ENCODE data around the gene GABARAPL1.

GABARAPL1 gene

DNA sequence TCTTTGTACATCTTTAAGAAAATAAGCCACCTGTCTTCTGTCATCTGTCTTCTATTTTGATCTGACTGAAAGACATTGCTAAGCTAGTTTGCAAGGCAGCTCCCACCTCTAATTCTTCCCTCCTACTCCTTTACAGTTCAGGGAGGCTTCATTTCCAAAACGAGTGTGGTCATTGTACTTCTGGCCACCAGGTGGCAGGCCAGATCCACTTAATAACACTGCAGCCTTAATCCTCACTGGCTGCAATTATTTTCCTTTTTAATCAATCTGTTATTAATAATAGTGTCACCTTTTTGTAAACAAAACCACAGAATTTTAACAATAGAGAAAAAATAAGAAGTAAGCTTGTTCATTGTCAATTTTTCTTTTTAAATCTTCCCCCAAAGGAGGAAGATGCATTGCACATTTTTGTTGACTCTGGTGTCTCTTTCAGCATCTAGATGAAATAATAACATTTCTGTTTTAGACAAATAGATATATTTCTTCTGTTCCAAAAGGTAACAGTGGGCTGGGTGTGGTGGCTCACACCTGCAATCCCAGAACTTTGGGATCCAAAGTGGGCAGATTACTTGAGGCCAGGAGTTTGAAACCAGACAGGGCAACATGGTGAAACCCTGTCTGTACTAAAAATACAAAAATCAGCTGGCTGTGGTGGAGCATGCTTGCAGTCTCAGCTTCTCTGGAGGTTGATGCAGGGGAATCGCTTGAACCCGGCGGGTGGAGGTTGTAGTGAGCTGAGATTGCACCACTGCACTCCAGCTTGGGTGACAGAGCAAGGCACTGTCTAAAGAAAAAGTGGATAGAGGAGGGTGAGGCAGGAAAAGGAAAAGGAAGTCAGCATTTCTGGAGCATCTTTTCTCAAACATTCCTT is 23.3 kb downstream of the GABARAPL1 start:
- no peak for DNase-seq

DNA sequence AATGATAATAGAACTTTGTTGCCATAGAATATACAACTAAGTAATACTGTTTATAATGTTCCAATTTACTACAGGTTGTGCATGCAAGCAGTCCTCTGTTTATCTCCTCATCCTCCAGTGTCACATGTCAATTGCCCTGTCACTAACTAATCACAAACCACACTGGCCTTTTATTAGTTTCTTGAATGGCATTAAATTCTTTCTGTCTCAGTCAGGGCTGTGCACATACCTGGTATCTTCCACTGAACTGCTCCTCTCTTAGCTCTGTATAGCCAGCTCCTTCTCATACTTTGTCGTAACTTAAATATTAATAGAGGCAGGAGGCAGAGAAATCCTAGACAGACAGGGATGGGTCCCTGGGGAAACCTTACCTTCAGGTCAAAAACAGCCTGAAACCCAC is 24.0 kb downstream of the GABARAPL1 start:
- DNase-seq = no peak

DNA sequence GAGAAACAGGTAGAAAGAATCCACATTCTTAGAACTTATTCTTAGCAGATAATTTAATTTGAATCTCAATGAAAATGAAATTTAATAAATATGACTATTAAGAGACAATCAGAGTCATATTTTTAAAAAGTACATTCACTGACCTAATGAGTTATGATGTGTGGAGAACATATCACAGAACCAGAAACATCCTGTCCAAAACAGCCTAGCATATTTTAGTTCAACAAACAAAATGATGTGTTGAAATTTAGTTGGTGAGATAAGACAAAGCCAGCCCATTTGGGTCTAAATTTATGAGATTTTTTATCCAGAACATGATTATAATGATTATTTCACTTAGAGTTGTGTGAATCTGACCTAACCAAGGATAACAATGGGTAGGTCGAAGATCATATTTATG is 25.8 kb downstream of the GABARAPL1 start:
- no peak for DNase-seq

DNA sequence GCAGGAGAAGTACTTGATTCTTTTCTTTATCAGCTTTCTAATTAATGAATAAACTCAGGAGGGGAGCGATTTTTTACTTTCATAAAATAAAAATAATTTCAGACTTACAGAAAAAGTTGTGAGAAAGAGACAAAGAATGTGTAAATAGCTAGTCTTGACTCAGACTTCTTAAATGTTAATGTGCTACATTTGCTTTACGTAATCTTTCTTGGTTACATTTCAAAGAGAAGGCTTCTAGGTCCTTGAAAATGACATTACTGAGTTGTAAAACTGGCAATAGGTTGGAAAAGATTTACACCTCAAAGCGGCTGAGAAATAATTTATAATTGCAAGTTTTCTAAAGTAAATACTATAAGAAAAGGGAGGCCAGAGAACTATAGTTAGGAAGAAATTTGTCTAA is 28.6 kb downstream of the GABARAPL1 start:
- no peak for DNase-seq

DNA sequence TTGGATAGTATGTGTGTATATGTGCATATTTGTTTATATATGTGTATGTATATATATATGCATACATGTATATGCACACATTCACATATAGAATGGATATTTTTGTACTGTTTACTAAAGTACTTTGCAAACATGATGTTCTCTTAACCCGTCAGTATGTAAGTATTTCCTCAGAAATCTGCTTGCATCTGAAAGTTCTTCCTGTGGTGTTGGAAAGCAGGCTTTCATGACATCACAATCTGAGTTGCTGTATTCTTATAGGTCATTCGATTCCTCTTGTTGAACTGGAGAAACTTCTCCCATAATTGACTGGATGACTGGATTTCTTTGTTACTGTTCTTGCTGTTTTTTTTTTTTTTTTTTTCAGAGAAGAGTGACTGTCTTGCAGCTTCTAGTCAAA is 29.1 kb downstream of the GABARAPL1 start:
- DNase-seq = no peak

DNA sequence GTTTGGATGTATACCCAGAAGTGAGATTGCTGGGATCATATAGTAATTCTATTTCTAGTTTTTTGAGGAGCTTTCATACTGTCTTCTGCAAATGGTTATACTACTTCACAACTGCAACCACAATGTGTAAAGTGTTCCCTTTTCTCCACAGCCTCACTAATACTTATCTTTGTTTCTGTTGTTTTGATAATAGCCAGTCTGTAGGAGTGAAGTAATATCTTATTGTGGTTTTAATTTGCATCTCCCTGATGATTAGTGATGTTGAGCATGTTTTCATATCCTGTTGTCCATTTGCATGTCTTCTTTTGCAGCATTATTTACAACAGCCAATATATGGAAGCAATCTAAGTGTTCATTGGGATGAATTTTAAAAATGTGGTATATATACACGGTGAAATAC is 29.9 kb downstream of the GABARAPL1 start:
- DNase-seq = no peak

DNA sequence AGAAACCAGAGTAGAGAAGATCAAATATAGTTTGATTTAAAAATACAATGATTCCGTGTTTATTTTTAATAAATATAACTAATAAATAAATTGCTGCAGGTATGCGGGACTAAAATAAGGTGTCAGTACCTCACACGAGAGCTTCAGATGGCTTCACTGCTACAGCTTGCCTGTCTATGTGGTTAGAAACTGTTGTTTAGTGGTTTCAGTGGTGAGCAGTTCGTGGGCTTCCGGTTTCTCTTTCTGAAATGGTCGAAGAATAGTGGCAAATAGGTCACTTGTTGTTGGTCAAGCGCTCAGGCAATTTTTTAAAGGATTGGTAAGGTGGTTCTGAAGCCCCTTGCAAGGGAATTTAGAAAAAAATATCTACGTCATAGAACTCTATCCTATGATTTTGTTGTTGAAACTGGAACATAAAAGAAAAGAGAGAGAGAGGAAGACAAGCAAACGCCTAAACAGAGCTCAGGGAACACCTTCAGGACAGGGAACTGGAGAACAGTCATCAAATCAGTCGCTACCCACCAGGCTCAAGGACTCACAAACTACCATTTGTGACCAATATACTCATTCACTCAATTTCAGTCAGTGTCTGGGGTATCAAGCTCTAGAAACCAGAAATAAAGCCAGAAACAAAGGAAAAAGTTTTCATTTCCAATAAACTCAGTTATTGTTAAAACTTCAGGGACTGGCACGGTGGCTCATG is 31.3 kb downstream of the GABARAPL1 start:
- no peak for DNase-seq

DNA sequence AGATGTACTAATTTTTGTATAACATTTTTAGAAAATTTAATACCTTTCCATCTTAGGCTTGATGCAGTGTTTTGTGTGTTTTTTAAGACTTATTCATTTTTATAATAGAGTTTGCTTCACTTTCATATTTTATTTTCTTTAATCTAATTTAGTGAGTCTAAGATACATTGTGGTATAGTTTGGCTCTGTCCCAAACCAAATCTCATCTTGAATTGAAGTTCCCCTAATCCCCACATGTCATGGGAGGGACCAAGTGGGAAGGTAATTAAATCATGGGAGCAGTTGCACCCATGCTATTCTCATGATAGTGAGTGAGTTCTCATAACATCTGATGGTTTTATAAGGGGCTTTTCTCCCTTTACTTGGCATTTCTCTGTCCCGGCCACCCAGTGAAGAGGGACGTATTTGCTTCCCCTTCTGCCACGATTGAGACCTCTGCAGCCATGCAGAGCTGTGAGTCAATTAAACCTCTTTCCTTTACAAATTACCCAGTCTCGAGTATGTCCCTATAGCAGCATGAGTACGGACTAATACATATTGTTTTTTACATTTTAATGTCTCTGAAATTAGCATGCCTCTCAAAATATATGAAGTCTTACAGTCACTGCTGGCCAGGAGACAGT is 34.9 kb downstream of the GABARAPL1 start:
- DNase-seq = no peak

DNA sequence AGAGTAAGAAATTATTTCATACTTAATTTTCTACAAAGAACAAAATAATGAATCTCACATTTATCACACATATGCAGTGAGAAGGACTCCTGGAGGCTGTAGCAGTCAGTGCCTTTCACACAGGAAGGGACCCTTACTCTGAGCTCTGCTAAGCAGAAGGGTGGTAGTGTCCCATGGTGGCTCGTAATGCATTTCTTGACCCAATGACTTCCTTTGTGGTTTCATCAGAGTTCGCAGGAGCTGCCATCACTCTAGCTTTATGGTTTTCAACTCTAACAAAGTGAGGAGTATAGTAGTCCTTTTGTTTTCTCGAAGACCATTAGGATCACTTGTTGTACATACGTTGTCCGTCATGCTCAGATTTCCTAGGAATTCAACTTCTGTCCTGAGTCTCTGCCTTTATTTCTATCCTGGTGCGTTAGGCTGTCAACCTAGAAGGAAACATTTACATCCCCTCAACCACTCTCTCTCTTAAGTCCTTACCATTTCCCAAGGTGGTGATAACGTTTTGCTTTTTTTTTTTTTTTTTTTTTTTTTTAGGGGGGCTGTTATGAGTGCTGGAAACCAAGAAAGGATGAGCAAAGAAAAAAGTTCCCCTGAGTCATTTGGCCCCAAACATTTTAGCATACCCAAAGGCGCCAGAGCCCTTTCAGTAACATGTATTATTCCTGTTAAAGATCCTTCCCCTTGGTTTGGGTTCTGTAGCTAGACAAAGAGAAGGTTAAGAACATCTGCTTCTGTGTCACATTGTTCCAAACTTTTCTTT is 37.2 kb downstream of the GABARAPL1 start:
- DNase-seq = peak; percentile 63

DNA sequence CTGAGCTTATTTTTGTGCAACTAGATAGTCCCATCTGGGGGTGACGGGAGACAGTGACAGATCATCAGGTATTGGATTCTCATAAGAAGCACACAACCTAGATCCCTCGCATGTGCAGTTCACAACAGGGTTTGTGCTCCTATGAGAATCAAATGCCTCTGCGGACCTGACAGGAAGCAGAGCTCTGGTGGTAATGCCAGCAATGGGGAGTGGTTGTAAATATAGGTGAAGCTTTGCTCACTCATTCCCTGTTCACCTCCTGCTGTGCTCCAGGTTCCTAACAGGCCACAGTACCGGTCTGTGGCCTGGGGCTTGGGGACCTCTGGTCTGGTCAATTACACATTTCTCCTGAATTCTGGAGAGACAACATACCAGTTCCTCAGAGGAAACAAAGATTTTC is 39.0 kb downstream of the GABARAPL1 start:
- no peak for DNase-seq

DNA sequence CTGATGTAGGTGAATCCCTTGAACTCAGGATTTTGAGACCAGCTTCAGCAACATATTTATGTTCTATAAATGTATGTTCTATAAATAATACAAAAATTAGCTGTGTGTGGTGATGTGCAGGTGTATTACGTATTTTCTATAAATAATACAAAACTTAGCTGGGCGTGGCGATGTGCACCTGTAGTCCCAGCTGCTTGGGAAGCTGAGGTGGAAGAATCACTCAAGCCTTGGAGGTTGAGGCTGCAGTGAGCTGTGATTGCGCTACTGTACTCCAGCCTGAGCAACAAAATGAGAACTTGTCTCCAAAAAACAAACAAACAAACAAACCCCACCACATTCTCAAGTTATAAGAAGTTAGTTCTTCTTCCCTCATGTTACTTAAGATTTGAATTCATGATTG is 39.5 kb downstream of the GABARAPL1 start:
- no peak for DNase-seq

DNA sequence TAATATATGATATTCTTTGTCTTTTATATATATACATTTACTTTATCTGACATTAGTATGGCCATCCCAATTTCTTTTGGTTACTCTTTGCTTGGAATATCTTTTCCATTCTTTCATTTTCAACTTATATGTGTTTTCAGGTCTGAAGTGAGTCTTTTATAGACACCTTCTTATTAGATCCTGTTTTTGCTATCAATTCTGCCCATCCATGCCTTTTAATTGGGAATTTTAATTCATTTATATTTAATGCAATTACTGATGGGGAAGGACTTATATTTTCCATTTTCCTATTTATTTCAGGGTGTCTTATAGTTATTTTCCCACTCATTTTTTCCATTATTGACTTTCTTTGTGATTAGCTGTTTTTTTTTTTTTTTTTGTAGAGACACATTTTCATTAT is 43.4 kb downstream of the GABARAPL1 start:
- no peak for DNase-seq

DNA sequence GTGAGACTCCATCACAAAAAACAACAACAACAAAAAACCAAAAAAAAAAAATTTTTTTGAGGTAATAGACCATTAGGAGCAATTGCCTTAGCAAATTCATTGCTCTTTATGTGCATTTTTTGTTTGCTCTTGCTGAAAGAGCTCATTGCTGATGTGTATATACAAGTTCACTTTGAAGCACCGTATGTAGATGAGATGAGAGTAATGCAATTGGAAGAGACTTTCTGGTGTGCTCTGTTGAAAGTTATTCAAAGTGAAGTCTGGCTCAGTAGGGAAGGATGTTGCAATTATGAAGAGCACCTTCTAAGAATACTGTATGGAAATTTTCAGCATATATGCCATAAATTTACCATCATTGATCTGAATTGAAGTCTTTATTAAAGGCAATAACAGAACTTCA is 48.2 kb downstream of the GABARAPL1 start:
- no peak for DNase-seq

DNA sequence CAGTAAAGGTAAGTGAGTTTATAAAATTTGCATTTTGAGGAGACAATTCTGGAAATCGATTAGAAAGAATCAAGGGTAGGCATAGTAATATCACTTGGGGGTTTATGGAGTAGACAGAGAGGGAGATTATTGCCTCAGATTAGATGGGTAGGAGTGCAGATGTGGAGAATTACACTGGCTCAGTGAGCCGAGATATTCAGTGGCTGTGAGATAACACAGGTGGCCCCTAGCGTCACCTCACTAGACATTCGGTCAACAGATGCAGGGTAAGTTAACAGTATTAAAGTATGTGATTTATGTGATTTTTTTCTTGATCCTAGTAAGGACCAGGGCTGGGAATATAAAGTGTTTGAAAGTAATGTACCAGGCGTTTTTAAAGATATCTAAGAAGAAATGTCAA is 55.4 kb downstream of the GABARAPL1 start:
- DNase-seq = no peak

DNA sequence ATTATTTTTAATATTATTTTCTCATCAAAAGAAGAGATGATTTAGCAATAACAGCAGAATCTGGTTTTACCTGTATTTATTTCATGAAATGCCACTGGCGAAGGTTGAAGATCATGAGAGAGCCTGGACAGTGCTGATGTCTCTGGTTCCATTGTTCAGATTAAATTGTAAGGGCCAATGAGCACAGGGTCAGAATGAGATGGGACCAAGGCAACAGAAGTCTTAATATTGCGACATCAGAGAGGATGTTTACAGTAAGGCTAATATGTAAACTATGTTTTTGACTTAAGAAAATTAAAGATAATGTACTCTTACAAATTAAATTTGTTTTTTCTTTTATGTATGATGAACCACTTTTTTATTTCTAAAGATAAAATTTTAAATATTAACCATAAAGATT is 59.8 kb downstream of the GABARAPL1 start:
- DNase-seq = no peak
